Measurements from ENCODE around the gene SPPL3.

DNA sequence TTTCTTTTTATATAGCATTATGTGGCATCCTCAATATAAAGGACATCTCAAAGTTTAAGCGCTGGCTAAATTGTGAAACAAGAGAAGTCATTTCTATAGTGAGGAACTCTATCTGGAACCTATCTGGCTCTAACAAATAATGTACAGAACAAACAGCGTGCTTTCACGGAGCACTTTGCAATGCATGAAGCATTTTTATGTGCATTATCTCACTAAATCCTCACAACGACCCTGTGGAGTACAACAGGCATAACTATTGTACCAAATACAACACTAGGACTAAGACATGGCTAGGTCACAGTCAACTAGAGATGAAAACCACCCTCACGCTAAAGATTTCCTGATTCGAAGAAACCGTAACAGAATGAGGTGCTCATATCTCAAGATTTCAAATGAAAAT, 8.6 kb downstream of the SPPL3 start:
- TF ChIP-seq POLR2AphosphoS5 (IDR thresholded peaks at IDR 0.05; ENCODE audit: low read depth, low read length) (no peak), REST (IDR thresholded peaks at IDR 0.05; ENCODE audit: insufficient read depth in 1 of 2, low read depth in 2 of 2, low read length in 2 of 2) (no peak), TAF1 (IDR thresholded peaks at IDR 0.05; ENCODE audit: borderline replicate concordance, insufficient read depth, low read length) (no peak)

Data from PFSK-1 (cell line).